Mesothelial cell of epicardium (in vitro differentiated cells): Measurements from ENCODE around the gene ANKLE2. TPM values are rescaled to one million over a fixed set of nuclear protein-coding genes. Genes with fewer than 3 reads are reported as not detected.

ENCODE experiments used
- DNase-seq, 2 experiments: peaks; one replicate each; pipeline ENCODE4 v3.0.0; 2021; ENCODE audit warnings: low spot score in 2 of 2; ENCODE audit not compliant: unreplicated experiment in 2 of 2
- H3K27ac Mint-ChIP-seq: 2 replicates; pipeline ENCODE4 v1.8.0; 2021; ENCODE audit warnings: mixed read lengths
- H3K27me3 Mint-ChIP-seq: 2 replicates; pipeline ENCODE4 v1.8.0; 2021; ENCODE audit warnings: low read depth, mixed read lengths
- H3K36me3 Mint-ChIP-seq: 2 replicates; pipeline ENCODE4 v1.8.0; 2021; ENCODE audit warnings: mixed read lengths
- H3K4me1 Mint-ChIP-seq: 2 replicates; pipeline ENCODE4 v1.8.0; 2021; ENCODE audit warnings: mixed read lengths
- H3K4me3 Mint-ChIP-seq: 2 replicates; pipeline ENCODE4 v1.8.0; 2021; ENCODE audit warnings: mild to moderate bottlenecking, moderate library complexity, mixed read lengths
- H3K9me3 Mint-ChIP-seq: 2 replicates; pipeline ENCODE4 v1.8.0; 2021; ENCODE audit warnings: mixed read lengths
- total RNA-seq: library from RNA; stranded (reverse); gene quantifications from 3 replicates; pipeline ENCODE4 v1.2.1, GENCODE V29; 2021
- TF ChIP-seq, protein P1 (sequence below): fragments of 200-600 bp; sonication (generic); IDR thresholded peaks from one replicate; pipeline ENCODE4 v1.5.0; 2021; ENCODE audit warnings: antibody characterized with exemption; ENCODE audit not compliant: unreplicated experiment

ANKLE2 gene
- total RNA-seq, 1 donor from 2014 or later: 98.9 TPM

DNA sequence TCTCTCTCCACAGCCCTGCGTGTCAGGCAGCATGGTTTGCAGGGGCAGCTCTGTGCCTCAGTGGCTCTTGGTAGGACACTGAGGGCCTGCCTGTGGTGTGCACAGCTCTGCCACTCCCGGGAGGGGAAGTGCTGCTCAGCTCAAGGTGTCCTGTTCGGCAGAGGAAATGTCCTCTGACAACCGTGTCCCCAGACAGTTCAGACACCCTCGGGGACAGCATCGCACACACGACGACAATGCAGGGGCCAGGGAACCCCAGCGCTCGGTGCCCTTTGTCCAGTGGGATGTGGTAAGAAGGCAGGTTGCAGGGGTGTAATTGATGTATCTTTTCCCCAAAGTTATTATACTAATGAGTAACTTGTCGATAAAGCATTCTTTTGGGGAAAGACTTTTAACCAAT lies 14.2 kb downstream of the ANKLE2 start:
- Mint-ChIP-seq H3K27ac (no peak overlapping the region), H3K4me3 (no peak overlapping the region), H3K9me3 (peaks cover 4% of the 10 kb centered on the region), H3K36me3 (peaks cover 45% of the 10 kb centered on the region), H3K27me3 (no peaks in the 10 kb centered on the region), H3K4me1 (no peaks in the 10 kb centered on the region)
- TF ChIP-seq, protein P1, sequence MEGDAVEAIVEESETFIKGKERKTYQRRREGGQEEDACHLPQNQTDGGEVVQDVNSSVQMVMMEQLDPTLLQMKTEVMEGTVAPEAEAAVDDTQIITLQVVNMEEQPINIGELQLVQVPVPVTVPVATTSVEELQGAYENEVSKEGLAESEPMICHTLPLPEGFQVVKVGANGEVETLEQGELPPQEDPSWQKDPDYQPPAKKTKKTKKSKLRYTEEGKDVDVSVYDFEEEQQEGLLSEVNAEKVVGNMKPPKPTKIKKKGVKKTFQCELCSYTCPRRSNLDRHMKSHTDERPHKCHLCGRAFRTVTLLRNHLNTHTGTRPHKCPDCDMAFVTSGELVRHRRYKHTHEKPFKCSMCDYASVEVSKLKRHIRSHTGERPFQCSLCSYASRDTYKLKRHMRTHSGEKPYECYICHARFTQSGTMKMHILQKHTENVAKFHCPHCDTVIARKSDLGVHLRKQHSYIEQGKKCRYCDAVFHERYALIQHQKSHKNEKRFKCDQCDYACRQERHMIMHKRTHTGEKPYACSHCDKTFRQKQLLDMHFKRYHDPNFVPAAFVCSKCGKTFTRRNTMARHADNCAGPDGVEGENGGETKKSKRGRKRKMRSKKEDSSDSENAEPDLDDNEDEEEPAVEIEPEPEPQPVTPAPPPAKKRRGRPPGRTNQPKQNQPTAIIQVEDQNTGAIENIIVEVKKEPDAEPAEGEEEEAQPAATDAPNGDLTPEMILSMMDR: no peak
- no peak for DNase-seq

DNA sequence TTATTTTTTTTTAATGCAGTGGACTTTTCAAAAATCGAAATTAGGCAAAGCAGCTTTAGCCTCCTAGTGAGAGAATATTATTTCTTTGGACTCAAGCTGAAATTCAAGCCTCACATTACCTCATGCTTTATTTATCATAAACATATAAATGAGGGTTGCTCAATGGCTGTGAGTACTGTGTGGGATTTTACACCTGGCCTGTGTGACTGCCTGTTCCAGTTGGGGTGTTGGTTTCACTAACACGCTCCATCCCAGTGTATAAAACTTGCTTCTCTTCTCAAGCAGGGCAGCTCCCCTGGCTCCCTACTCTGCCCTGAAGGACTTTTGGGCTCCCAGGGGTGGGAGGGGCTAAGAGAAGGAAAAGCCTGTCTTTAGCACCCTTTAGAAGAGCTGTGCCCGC lies 15.0 kb downstream of the ANKLE2 start:
- H3K9me3 Mint-ChIP-seq: peaks cover 4% of the 10 kb centered on the region
- H3K4me1 Mint-ChIP-seq: no peaks in the 10 kb centered on the region
- no peak overlapping the region for H3K4me3 Mint-ChIP-seq
- TF ChIP-seq, protein P1: no peak
- H3K27ac Mint-ChIP-seq: no peak overlapping the region
- no peaks in the 10 kb centered on the region for H3K27me3 Mint-ChIP-seq
- DNase-seq: no peak
- H3K36me3 Mint-ChIP-seq: peaks cover 51% of the 10 kb centered on the region

DNA sequence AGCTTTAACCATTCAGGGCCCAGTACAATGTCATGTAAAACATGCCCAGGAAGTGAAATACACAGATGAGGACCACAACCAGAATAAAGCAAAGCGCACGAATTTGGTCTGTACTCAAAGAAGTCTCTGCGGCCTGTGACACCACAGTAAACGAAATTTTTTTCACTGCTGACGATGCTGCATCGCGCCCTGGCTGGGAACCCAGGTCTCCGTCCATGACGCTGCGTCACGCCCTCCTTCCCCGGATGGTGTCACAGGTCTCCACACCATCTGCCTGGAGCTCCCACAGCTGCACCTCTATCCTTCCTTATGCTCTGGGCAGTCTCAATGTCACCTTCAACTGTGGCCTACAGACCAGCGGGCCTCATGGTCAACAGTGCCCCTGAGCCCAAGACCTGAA lies 17.8 kb downstream of the ANKLE2 start:
- no peak overlapping the region for H3K4me3 Mint-ChIP-seq
- H3K27ac Mint-ChIP-seq: no peak overlapping the region
- no peaks in the 10 kb centered on the region for H3K27me3 Mint-ChIP-seq
- TF ChIP-seq, protein P1: no peak
- H3K4me1 Mint-ChIP-seq: no peaks in the 10 kb centered on the region
- DNase-seq: no peak
- peaks cover 4% of the 10 kb centered on the region for H3K9me3 Mint-ChIP-seq
- H3K36me3 Mint-ChIP-seq: peaks cover 58% of the 10 kb centered on the region

DNA sequence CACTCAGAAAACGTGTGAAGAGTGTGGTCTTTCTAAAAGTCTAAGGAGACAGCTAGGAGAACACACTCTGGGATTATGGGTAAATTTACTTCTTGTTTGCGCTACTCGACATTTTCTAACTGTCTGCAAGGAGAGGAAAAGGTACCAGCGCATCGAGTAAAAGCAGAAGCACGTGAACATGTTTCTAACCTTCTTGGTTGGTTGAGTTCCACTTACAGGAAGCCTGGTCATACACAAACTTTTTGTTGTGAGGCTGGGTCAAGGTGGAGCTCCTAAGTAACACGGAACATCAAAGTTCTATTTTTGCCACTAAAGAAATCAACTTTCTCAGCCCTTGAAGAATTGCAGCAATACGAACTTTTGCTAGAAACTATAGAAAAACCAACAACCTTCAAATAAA lies 20.0 kb downstream of the ANKLE2 start:
- Mint-ChIP-seq H3K4me3 (no peak overlapping the region), H3K9me3 (peaks cover 4% of the 10 kb centered on the region), H3K36me3 (peaks cover 55% of the 10 kb centered on the region), H3K4me1 (no peaks in the 10 kb centered on the region), H3K27me3 (no peaks in the 10 kb centered on the region), H3K27ac (no peak overlapping the region)
- DNase-seq: no peak
- TF ChIP-seq, protein P1: no peak

DNA sequence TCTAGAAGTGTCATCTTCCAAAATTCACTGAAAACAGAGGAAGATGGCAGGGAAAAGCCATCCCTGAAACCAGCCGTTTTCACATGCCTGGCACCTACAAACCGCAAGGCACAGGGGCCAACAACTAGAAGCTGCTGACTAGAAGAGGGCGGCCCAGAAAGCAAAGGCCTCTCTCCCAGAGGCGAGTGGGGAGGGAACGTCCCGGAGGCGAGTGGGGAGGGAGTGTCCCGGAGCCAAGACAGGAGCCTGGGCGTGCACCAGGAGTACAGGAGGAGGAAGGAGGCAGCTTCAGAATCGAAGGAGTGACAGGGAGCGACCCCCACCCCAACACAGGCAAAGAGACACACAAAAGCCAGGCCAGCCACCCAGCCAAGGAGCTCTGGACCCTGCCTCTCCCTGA lies 21.0 kb downstream of the ANKLE2 start:
- no peak for DNase-seq
- TF ChIP-seq, protein P1: no peak
- no peak overlapping the region for H3K27ac Mint-ChIP-seq
- H3K4me1 Mint-ChIP-seq: no peaks in the 10 kb centered on the region
- no peaks in the 10 kb centered on the region for H3K27me3 Mint-ChIP-seq
- no peak overlapping the region for H3K4me3 Mint-ChIP-seq
- peaks cover 4% of the 10 kb centered on the region for H3K9me3 Mint-ChIP-seq
- H3K36me3 Mint-ChIP-seq: peaks cover 59% of the 10 kb centered on the region

DNA sequence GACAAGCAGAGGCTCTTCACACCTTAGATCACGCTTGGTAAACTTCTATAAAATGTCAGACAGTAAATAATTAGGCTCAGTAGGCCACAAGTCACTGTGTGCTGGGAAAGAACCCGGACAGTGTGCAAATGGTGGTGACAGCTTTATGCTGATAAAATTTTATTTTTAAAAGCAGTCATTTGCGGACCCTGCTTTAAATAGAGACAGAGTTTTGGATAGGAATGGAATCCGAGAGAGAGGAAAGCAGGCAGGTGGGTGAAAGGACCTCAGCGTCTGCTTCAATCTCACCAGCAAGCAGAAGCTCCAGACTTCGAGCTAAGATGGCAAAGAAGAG lies 21.4 kb downstream of the ANKLE2 start:
- Mint-ChIP-seq H3K27me3 (no peaks in the 10 kb centered on the region), H3K4me1 (no peaks in the 10 kb centered on the region), H3K4me3 (no peak overlapping the region), H3K9me3 (peaks cover 4% of the 10 kb centered on the region), H3K27ac (no peak overlapping the region), H3K36me3 (peaks cover 61% of the 10 kb centered on the region)
- TF ChIP-seq, protein P1: no peak
- DNase-seq: no peak
